ENCODE results near the gene ATP5F1B. TPM values are rescaled to one million over a fixed set of nuclear protein-coding genes. Genes with fewer than 3 reads are reported as not detected.

ATP5F1B gene
- total and polyA plus RNA-seq, 2 donors from 2014 or later = 568 to 1,584 TPM

DNA sequence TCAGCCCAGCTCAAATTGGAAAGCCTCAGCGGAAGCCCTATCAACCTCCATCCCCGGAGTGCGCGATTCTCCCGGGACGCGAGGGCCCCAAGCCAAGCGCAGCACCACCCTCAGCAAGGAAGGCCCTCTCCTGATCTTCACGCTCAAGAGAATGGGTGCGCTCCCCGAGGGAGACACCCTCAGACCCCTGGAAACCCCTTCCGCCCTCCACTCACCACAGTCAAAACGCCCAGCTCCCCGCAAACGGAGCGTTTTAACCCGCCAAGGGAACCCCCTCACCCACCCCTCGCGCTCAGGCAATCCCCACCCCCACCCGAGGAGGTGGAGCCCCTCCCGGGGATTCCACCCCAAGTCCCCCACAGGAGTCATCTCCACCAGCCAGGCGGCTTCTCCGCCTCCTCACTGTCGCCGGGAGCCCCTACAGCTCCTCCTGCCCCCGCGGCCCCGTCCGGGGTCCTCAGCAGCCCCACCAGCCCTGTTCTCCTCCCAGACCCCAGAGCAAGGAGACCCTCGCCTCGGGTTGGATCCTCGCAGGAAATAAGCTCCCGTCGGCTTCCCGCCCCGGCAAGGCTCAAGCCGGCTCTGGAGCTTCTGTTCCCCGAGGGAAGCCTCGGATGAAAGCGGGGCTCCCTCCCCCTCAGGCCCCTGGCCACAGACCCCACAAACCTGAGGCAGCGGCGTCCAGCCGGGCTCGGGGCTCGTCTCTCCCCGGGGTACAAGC is 16.2 kb downstream of the ATP5F1B start:
- TF ChIP-seq, protein P1, sequence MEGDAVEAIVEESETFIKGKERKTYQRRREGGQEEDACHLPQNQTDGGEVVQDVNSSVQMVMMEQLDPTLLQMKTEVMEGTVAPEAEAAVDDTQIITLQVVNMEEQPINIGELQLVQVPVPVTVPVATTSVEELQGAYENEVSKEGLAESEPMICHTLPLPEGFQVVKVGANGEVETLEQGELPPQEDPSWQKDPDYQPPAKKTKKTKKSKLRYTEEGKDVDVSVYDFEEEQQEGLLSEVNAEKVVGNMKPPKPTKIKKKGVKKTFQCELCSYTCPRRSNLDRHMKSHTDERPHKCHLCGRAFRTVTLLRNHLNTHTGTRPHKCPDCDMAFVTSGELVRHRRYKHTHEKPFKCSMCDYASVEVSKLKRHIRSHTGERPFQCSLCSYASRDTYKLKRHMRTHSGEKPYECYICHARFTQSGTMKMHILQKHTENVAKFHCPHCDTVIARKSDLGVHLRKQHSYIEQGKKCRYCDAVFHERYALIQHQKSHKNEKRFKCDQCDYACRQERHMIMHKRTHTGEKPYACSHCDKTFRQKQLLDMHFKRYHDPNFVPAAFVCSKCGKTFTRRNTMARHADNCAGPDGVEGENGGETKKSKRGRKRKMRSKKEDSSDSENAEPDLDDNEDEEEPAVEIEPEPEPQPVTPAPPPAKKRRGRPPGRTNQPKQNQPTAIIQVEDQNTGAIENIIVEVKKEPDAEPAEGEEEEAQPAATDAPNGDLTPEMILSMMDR (IDR thresholded peaks at IDR 0.05; ENCODE audit: borderline replicate concordance, extremely low read depth, insufficient read depth) = no peak
- H3K9ac ChIP-seq (ENCODE audit: low read length in 3 of 3) = peak overlapping the region; percentile 92 to 96 (median 93)
- intact Hi-C loops (cut with DNase I) = no loop called here
- FAIRE-seq (no peak), DNase-seq (peak in 2 of 5 donors; percentile 36 to 43)
- H3K27ac ChIP-seq (ENCODE audit: low read depth in 2 of 2, low read length in 2 of 2) = peak overlapping the region; percentile 90 to 93
- peaks cover 0 to 36% (median 26%) of the 10 kb centered on the region in 3 donors for H3K4me1 ChIP-seq (ENCODE audit: control insufficient read depth in 2 of 3, insufficient read depth in 2 of 3, low read depth in 1 of 3, low read length in 3 of 3)
- H3K36me3 ChIP-seq (ENCODE audit: control insufficient read depth in 2 of 3, insufficient read depth in 3 of 3, low read length in 3 of 3) = peaks cover 0 to 5% (median 0%) of the 10 kb centered on the region in 3 donors
- no peaks in the 10 kb centered on the region for H3K9me3 ChIP-seq (ENCODE audit: control insufficient read depth in 2 of 3, insufficient read depth in 1 of 3, low read length in 3 of 3)
- peak overlapping the region; percentile 75 to 97 (median 94) for H3K4me3 ChIP-seq (ENCODE audit: low read length in 3 of 3)
- no peaks in the 10 kb centered on the region for H3K27me3 ChIP-seq (ENCODE audit: control insufficient read depth, insufficient read depth, low read length)

DNA sequence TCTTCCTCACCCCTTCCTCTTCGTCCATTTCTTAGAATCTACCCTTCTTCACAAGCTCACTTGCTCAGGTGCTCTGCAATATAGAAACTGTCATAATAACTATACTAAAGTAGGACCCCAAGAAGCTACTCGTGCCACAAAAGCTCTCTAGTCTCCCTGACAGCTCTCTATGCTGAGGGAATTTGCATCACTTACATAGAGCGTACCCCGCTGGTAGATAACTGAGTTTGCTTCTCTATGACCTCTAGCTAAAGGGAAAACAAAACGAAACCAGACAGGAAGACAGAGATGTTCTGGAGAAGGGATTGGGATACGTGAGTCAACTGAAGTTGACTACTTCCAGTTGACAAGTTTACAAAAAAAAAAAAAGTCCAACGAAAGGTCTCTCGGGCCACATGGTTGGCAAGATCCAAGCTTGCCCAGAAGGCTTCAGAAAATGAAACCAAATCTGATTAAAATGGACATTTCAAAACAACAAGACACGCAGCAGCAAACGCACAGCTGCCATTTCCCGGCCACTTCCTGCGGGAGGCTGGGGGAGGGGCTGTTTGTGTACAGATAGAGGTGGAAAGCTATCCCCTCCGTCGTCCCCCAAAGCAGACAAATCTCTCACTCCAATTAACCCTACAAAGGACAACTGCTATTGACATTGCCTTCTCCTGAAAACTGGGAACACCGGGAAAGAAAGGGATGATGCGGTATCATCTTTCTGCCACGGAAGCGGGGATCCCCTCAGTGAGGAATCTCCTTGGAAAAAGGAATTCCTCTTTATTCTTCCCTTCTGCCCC is 16.9 kb downstream of the ATP5F1B start:
- Histone ChIP-seq H3K4me3 (ENCODE audit: low read length in 3 of 3) (peak overlapping the region; percentile 75 to 97 (median 94)), H3K4me1 (ENCODE audit: control insufficient read depth in 2 of 3, insufficient read depth in 2 of 3, low read depth in 1 of 3, low read length in 3 of 3) (peaks cover 0 to 33% (median 26%) of the 10 kb centered on the region in 3 donors), H3K27ac (ENCODE audit: low read depth in 2 of 2, low read length in 2 of 2) (peak overlapping the region; percentile 90 to 93), H3K27me3 (ENCODE audit: control insufficient read depth, insufficient read depth, low read length) (no peaks in the 10 kb centered on the region), H3K9ac (ENCODE audit: low read length in 3 of 3) (peak overlapping the region; percentile 70 to 96 (median 92)), H3K9me3 (ENCODE audit: control insufficient read depth in 2 of 3, insufficient read depth in 1 of 3, low read length in 3 of 3) (no peaks in the 10 kb centered on the region), H3K36me3 (ENCODE audit: control insufficient read depth in 2 of 3, insufficient read depth in 3 of 3, low read length in 3 of 3) (peaks cover 0 to 5% (median 0%) of the 10 kb centered on the region in 3 donors)
- peak; percentile 62 to 85 (median 68) for DNase-seq
- intact Hi-C loops (cut with DNase I) = no loop called here
- FAIRE-seq = no peak
- TF ChIP-seq, protein P1 (IDR thresholded peaks at IDR 0.05; ENCODE audit: borderline replicate concordance, extremely low read depth, insufficient read depth) = no peak

DNA sequence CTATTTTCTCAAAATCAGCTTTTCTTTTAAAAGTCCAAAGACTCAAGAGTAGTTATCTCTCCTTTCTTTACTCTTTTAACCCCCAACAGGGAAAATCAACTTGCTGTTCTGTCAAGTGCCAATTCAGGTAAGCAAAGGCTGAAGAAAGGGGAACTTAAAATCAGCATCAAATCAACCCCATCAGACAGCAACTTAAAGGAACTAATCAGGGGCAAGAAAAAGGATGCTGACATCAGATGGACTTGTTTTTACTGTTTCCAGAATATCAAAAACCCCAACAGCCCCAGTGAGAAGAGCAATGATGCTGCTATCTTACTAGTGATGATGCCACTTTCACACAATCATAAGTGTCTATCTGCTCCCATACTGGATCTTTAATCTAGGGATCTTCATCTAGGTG is 19.1 kb downstream of the ATP5F1B start:
- FAIRE-seq (no peak), DNase-seq (no peak)
- no peaks in the 10 kb centered on the region for H3K9me3 ChIP-seq (ENCODE audit: control insufficient read depth in 2 of 3, insufficient read depth in 1 of 3, low read length in 3 of 3)
- TF ChIP-seq, protein P1 (IDR thresholded peaks at IDR 0.05; ENCODE audit: borderline replicate concordance, extremely low read depth, insufficient read depth) = no peak
- no peak overlapping the region for H3K27ac ChIP-seq (ENCODE audit: low read depth in 2 of 2, low read length in 2 of 2)
- intact Hi-C loops (cut with DNase I) = no loop called here
- peaks cover 0 to 21% (median 11%) of the 10 kb centered on the region in 3 donors for H3K4me1 ChIP-seq (ENCODE audit: control insufficient read depth in 2 of 3, insufficient read depth in 2 of 3, low read depth in 1 of 3, low read length in 3 of 3)
- no peak overlapping the region for H3K4me3 ChIP-seq (ENCODE audit: low read length in 3 of 3)
- H3K9ac ChIP-seq (ENCODE audit: low read length in 3 of 3) = no peak overlapping the region
- H3K36me3 ChIP-seq (ENCODE audit: control insufficient read depth in 2 of 3, insufficient read depth in 3 of 3, low read length in 3 of 3) = peaks cover 0 to 5% (median 0%) of the 10 kb centered on the region in 3 donors
- H3K27me3 ChIP-seq (ENCODE audit: control insufficient read depth, insufficient read depth, low read length) = no peaks in the 10 kb centered on the region

Data from kidney (tissue), 14 donors.